Renal pelvis (tissue), 4 donors: ENCODE data around the gene RUNDC1. TPM values are rescaled to one million over a fixed set of nuclear protein-coding genes. Genes with fewer than 3 reads are reported as not detected.

Source experiments
- DNase-seq: peaks from one replicate; pipeline ENCODE4 v3.0.0-alpha.2; 2013
- polyA plus RNA-seq, 3 donors: library from polyadenylated mRNA; unstranded; fragments of 120-200 nt; gene quantifications; one replicate each; pipeline ENCODE4 v1.2.1, GENCODE V29; 2013; ENCODE audit not compliant: insufficient read length in 3 of 3

The RUNDC1 gene
- polyA plus RNA-seq, 3 donors, result 15.4 to 19.1 (median 16.2) TPM

- no peak for DNase-seq
Observed at GRCh38 chr17:43016216-43016615, 35.9 kb downstream of the RUNDC1 start.

- no peak for DNase-seq
Observed at GRCh38 chr17:43018008-43018853, 37.9 kb downstream of the RUNDC1 start.

GRCh38 chr17:43018932-43019331, 38.6 kb downstream of the RUNDC1 start:
- no peak for DNase-seq

- DNase-seq, result no peak
Observed at GRCh38 chr17:43019418-43019817, 39.1 kb downstream of the RUNDC1 start.

GRCh38 chr17:43020030-43020621, 39.8 kb downstream of the RUNDC1 start:
- DNase-seq, result no peak

GRCh38 chr17:43020789-43021740, 40.7 kb downstream of the RUNDC1 start:
- DNase-seq, result no peak

- DNase-seq, result peak; percentile 79
Observed at GRCh38 chr17:43021741-43022512, 41.6 kb downstream of the RUNDC1 start, which contains the start of gene VAT1. TSS of gene VAT1 (minus strand) at chr17:43022385. CDS start at chr17:43022322, 63 bp downstream.

- peak; percentile 96 for DNase-seq
Observed at GRCh38 chr17:43024407-43025289, 44.3 kb downstream of the RUNDC1 start, which contains the start of gene RND2. TSS of gene RND2 (plus strand) at chr17:43025231. CDS start at chr17:43025348, 117 bp downstream.

GRCh38 chr17:43025290-43025657, 44.9 kb downstream of the RUNDC1 start:
- no peak for DNase-seq

GRCh38 chr17:43025766-43026537, 45.6 kb downstream of the RUNDC1 start:
- DNase-seq, result no peak

GRCh38 chr17:43026595-43026994, 46.2 kb downstream of the RUNDC1 start:
- no peak for DNase-seq

GRCh38 chr17:43027091-43028032, 47.0 kb downstream of the RUNDC1 start:
- DNase-seq, result no peak

GRCh38 chr17:43028221-43028861, 48.0 kb downstream of the RUNDC1 start:
- no peak for DNase-seq

GRCh38 chr17:43030137-43030767, 49.9 kb downstream of the RUNDC1 start:
- DNase-seq, result no peak

- no peak for DNase-seq
Observed at GRCh38 chr17:43031666-43032065, 51.3 kb downstream of the RUNDC1 start.

- peak; percentile 42 for DNase-seq
Observed at GRCh38 chr17:43033948-43034881, 53.9 kb downstream of the RUNDC1 start.
